Hepatocyte (in vitro differentiated cells): ENCODE measurements around the gene MARCHF9. TPM values are rescaled to one million over a fixed set of nuclear protein-coding genes. Genes with fewer than 3 reads are reported as not detected.

Source experiments
- DNase-seq: peaks from one replicate; pipeline ENCODE4 v3.0.0-alpha.2; 2016; ENCODE audit warnings: low spot score
- H2AFZ ChIP-seq: fragments of 200-600 bp; sonication (generic); 2 replicates; pipeline ENCODE4 v1.6.0; 2016; ENCODE audit warnings: antibody characterized with exemption, mild to moderate bottlenecking
- H3K27ac ChIP-seq: fragments of 200-600 bp; sonication (generic); 2 replicates; pipeline ENCODE4 v1.5.1; 2016; ENCODE audit warnings: mild to moderate bottlenecking
- H3K27me3 ChIP-seq: fragments of 200-600 bp; sonication (generic); 2 replicates; pipeline ENCODE4 v1.6.1; 2016
- H3K36me3 ChIP-seq: fragments of 200-600 bp; sonication (generic); replicated peaks from 2 replicates; pipeline ENCODE4 v1.5.1; 2016; ENCODE audit warnings: low read depth; ENCODE audit not compliant: insufficient read depth
- H3K4me1 ChIP-seq: fragments of 200-600 bp; sonication (generic); 2 replicates; pipeline ENCODE4 v1.5.1; 2016; ENCODE audit warnings: mild to moderate bottlenecking, moderate library complexity; ENCODE audit not compliant: insufficient read depth
- H3K4me2 ChIP-seq: fragments of 200-600 bp; sonication (generic); 2 replicates; pipeline ENCODE4 v1.6.0; 2016
- H3K4me3 ChIP-seq: fragments of 200-600 bp; sonication (generic); 2 replicates; pipeline ENCODE4 v1.5.1; 2016; ENCODE audit warnings: mild to moderate bottlenecking
- H3K79me2 ChIP-seq: fragments of 200-600 bp; sonication (generic); 2 replicates; pipeline ENCODE4 v1.6.0; 2017; ENCODE audit warnings: mild to moderate bottlenecking
- H3K9me2 ChIP-seq: fragments of 200-600 bp; sonication (generic); replicated peaks from 2 replicates; pipeline ENCODE4 v1.6.0; 2017; ENCODE audit warnings: mild to moderate bottlenecking; ENCODE audit not compliant: insufficient read depth
- H3K9me3 ChIP-seq: fragments of 200-600 bp; sonication (generic); 2 replicates; pipeline ENCODE4 v1.5.1; 2016; ENCODE audit warnings: low read depth, mild to moderate bottlenecking
- H4K20me1 ChIP-seq: fragments of 200-600 bp; sonication (generic); 2 replicates; pipeline ENCODE4 v1.6.0; 2016; ENCODE audit warnings: mild to moderate bottlenecking; ENCODE audit not compliant: insufficient read depth, poor library complexity, severe bottlenecking
- CTCF ChIP-seq: fragments of 200-600 bp; sonication (generic); IDR thresholded peaks from 2 replicates; pipeline ENCODE4 v1.5.1; 2016; ENCODE audit warnings: antibody characterized with exemption, mild to moderate bottlenecking; ENCODE audit not compliant: poor library complexity
- EZH2 ChIP-seq: fragments of 200-600 bp; sonication (generic); IDR thresholded peaks from 2 replicates; pipeline ENCODE4 v1.6.1; 2016; ENCODE audit warnings: antibody characterized with exemption, mild to moderate bottlenecking, borderline replicate concordance
- EZH2phosphoT487 ChIP-seq: fragments of 200-600 bp; sonication (generic); IDR thresholded peaks from one replicate; pipeline ENCODE4 v1.6.1; 2018; ENCODE audit warnings: antibody characterized with exemption, mild to moderate bottlenecking, low read depth, moderate library complexity; ENCODE audit not compliant: unreplicated experiment, severe bottlenecking
- WGBS: methylation state at CpG from one replicate; pipeline ENCODE4 v1.1.6; 2016; ENCODE audit warnings: low lambda C conversion rate; ENCODE audit errors: missing lambda C conversion rate; 5-methylcytosine and 5-hydroxymethylcytosine counted together
- polyA plus RNA-seq: library from polyadenylated mRNA; unstranded; fragments of >200 nt; fragmentation: Nextera tagmentation; extraction: Ambion mirVana; gene quantifications from 2 replicates; pipeline ENCODE4 v1.2.1, GENCODE V29; 2016
- total RNA-seq: library from RNA; depleted of rRNA; stranded (reverse); fragments of >200 nt; gene quantifications from 2 replicates; pipeline ENCODE4 v1.2.3, GENCODE V29; 2014

MARCHF9 gene
- total and polyA plus RNA-seq, 2 experiments from 2014 or later: 13.6 to 16.9 TPM

- H3K27ac ChIP-seq: no peak overlapping the region
- H3K36me3 ChIP-seq: no peaks in the 10 kb centered on the region
- H3K27me3 ChIP-seq: no peaks in the 10 kb centered on the region
- H4K20me1 ChIP-seq: no peaks in the 10 kb centered on the region
- peaks cover 14% of the 10 kb centered on the region for H3K79me2 ChIP-seq
- H2AFZ ChIP-seq: no peak overlapping the region
- H3K4me1 ChIP-seq: peaks cover 5% of the 10 kb centered on the region
- no peak for TF ChIP-seq EZH2
- TF ChIP-seq CTCF: no peak
- no peak for TF ChIP-seq EZH2phosphoT487
- H3K4me2 ChIP-seq: no peak overlapping the region
- no peak overlapping the region for H3K4me3 ChIP-seq
- DNase-seq: no peak
- no peaks in the 10 kb centered on the region for H3K9me3 ChIP-seq
- 100% methylated on average over 2 of the region's 3 CpGs for WGBS
- no peaks in the 10 kb centered on the region for H3K9me2 ChIP-seq
These were observed 20.1 kb downstream of the MARCHF9 start for GRCh38 chr12:57775044-57775443.

DNA sequence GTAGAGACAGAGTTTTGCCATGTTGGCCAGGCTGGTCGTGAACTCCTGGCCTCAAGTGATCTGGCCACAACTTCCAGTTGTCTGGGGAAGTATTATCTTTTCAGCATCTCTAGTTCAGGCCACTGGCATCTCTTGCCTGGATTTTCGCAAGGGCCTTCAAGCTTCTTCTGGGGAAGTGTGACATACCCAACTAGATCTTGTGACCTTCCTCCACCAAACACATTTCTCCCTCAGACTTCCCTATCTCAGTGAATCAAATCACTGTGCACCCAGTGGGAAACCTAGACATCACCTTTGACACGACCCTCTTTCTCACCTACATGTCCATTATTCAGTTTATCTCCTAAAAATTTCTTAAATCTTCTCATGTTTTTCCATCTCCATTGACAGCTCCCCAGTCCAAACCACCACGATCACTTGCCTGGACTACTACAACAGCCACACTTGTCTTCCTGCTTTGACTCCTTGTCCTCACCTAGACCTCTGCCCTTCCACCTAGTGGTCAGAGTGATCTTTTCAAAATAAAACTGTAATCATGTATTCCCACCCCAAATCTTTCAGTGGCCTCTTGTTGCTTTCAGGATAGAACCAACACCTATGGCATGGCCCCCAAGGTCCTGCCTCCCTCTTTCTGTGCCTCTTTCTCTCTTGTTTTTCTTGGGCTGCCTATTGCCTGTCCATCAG lies 20.8 kb downstream of the MARCHF9 start:
- no peak overlapping the region for H2AFZ ChIP-seq

DNA sequence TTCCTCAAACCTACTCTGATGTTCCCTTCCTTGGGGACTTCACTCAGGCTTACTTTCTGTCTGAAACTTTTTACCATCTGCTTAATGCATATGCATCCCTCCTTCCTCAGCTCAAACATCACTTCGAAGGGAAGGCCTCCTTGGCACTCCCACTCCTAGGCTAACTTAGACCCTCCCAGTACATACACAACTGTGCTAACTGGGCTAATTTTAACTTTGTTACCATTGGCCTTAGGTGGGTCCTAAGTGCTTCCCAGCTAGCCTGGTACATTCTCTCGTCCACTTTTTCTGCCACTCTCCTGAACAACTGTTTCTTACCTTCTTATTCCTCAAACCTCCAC lies 21.3 kb downstream of the MARCHF9 start:
- H3K79me2 ChIP-seq: peaks cover 5% of the 10 kb centered on the region
- H3K4me2 ChIP-seq: no peak overlapping the region
- H3K27me3 ChIP-seq: no peaks in the 10 kb centered on the region
- no peak overlapping the region for H3K4me3 ChIP-seq
- H3K27ac ChIP-seq: no peak overlapping the region
- H4K20me1 ChIP-seq: no peaks in the 10 kb centered on the region
- H3K36me3 ChIP-seq: no peaks in the 10 kb centered on the region
- H2AFZ ChIP-seq: no peak overlapping the region
- H3K9me3 ChIP-seq: no peaks in the 10 kb centered on the region
- WGBS: 92% methylated on average over 2 of the region's 2 CpGs
- DNase-seq: no peak
- no peaks in the 10 kb centered on the region for H3K9me2 ChIP-seq
- peaks cover 5% of the 10 kb centered on the region for H3K4me1 ChIP-seq
- TF ChIP-seq EZH2 (no peak), EZH2phosphoT487 (no peak), CTCF (no peak)

More for the DNA sequence above, 20.8 kb downstream of the MARCHF9 start:
- WGBS: 94% methylated on average over 4 of the region's 4 CpGs
- Histone ChIP-seq H3K4me2 (no peak overlapping the region), H3K4me3 (no peak overlapping the region), H3K36me3 (no peaks in the 10 kb centered on the region), H3K79me2 (peaks cover 9% of the 10 kb centered on the region), H3K4me1 (peaks cover 5% of the 10 kb centered on the region), H3K9me3 (no peaks in the 10 kb centered on the region), H3K27me3 (no peaks in the 10 kb centered on the region), H3K27ac (no peak overlapping the region), H3K9me2 (no peaks in the 10 kb centered on the region), H4K20me1 (no peaks in the 10 kb centered on the region)
- no peak for TF ChIP-seq EZH2
- TF ChIP-seq EZH2phosphoT487: no peak
- no peak for TF ChIP-seq CTCF
- no peak for DNase-seq
